Ovary (tissue), 9 donors: ENCODE results near the gene TSHZ2. TPM values are rescaled to one million over a fixed set of nuclear protein-coding genes. Genes with fewer than 3 reads are reported as not detected.

Experiments used
- DNase-seq, 5 donors: peaks; one replicate each; pipeline ENCODE4 v3.0.0-alpha.2; 2019 to 2020
- H3K27ac ChIP-seq, 2 donors: fragments of 200-600 bp; one replicate each; pipeline versions ENCODE4 v1.5.1 to v1.8.0; 2019 to 2022
- H3K27me3 ChIP-seq: fragments of 200-600 bp; one replicate; pipeline ENCODE4 v1.8.0; 2022
- H3K36me3 ChIP-seq: fragments of 200-600 bp; sonication (generic); one replicate; pipeline ENCODE4 v1.5.1; 2019
- H3K4me1 ChIP-seq: one replicate; pipeline ENCODE4 v1.8.1; 2013; ENCODE audit warnings: mild to moderate bottlenecking, moderate library complexity; ENCODE audit not compliant: insufficient read depth
- H3K4me3 ChIP-seq: fragments of 200-600 bp; sonication (generic); one replicate; pipeline ENCODE4 v1.5.1; 2017
- H3K9me3 ChIP-seq, 2 donors: fragments of 200-600 bp in 1 of 2; sonication (generic) in 1 of 2; one replicate each; pipeline versions ENCODE4 v1.5.1 to v1.8.1; 2013 to 2019; ENCODE audit warnings: mild to moderate bottlenecking in 1 of 2, moderate library complexity in 1 of 2
- CTCF ChIP-seq, 3 donors: fragments of 450-650 bp in 2 of 3; fragments of 200-600 bp in 1 of 3; IDR thresholded peaks; one replicate each; pipeline versions ENCODE4 v1.5.1 to v1.8.0; 2016 to 2022; ENCODE audit warnings: antibody characterized with exemption in 3 of 3, mild to moderate bottlenecking in 1 of 3
- EP300 ChIP-seq: sonication (generic); formaldehyde crosslinking; IDR thresholded peaks from one replicate; pipeline ENCODE4 v1.6.1; 2017; ENCODE audit warnings: antibody characterized with exemption
- POLR2A ChIP-seq: fragments of 450-650 bp; IDR thresholded peaks from one replicate; pipeline ENCODE4 v1.6.1; 2017; ENCODE audit warnings: antibody characterized with exemption, mild to moderate bottlenecking, moderate library complexity
- WGBS, 3 donors: extraction: QIAGEN DNeasy Blood & Tissue Kit in 1 of 3; methylation state at CpG; one replicate each; pipeline versions ENCODE4 v1.1.5 to v1.1.7; 2013 to 2017; 5-methylcytosine and 5-hydroxymethylcytosine counted together
- intact Hi-C, 4 donors: fragments of 100-400 bp; cut with DNase I; formaldehyde crosslinking; loops; one replicate each; pipeline versions ENCODE4 v1.11.0 to v1.15.1; 2022 to 2023
- polyA plus RNA-seq, 2 donors: library from polyadenylated mRNA; stranded (reverse); fragments of 200-250 nt in 1 of 2; fragments of 350-450 nt in 1 of 2; fragmentation: Illumina TruSeq in 1 of 2; extraction: RNeasy Lipid Tissue Mini Kit (QIAGEN cat#74804) in 1 of 2; gene quantifications; one replicate each; pipeline ENCODE4 v1.2.3, GENCODE V29; 2013 to 2014
- total RNA-seq, 7 donors: library from RNA; depleted of rRNA in 2 of 7; stranded (reverse); fragments of >200 nt in 2 of 7; fragmentation: NEBNext Ultra II Directional in 3 of 7; extraction: Animal tissue kit (Norgen Biotek cat#: 25700) in 3 of 7; gene quantifications; one replicate each; pipeline versions ENCODE4 v1.1.0 to v1.2.4, GENCODE V29; 2016 to 2023
- donor health status: DM: no; HTN: no; CAD: no; lungs with moderate emphysema.
- donor health status: DM: no; HTN: no; CAD: no.
- donor health status: Bipolar disorder and iron deficiency.
- donor health status: DM: yes; HTN: yes; CAD: no.
- donor health status: DM: no; HTN: no; CAD: no.
- donor health status: DM: yes; HTN: yes; CAD: no.

The TSHZ2 gene
- total and polyA plus RNA-seq, 9 donors = 18.2 to 113 (median 40.2) TPM

GRCh38 chr20:52994184-52994970 is 22.2 kb downstream of the TSHZ2 start:
- Histone ChIP-seq H3K4me3 (no peak overlapping the region), H3K27ac (no peak overlapping the region), H3K9me3 (no peaks in the 10 kb centered on the region), H3K4me1 (peaks cover 5% of the 10 kb centered on the region), H3K27me3 (no peaks in the 10 kb centered on the region), H3K36me3 (no peaks in the 10 kb centered on the region)
- intact Hi-C loops = no loop called here
- TF ChIP-seq CTCF (IDR thresholded peaks at IDR 0.05) = no peak
- TF ChIP-seq POLR2A = no peak
- 82 to 87% (median 85%) methylated on average over 10 of the region's 10 CpGs for WGBS, 3 donors
- DNase-seq = no peak

DNA sequence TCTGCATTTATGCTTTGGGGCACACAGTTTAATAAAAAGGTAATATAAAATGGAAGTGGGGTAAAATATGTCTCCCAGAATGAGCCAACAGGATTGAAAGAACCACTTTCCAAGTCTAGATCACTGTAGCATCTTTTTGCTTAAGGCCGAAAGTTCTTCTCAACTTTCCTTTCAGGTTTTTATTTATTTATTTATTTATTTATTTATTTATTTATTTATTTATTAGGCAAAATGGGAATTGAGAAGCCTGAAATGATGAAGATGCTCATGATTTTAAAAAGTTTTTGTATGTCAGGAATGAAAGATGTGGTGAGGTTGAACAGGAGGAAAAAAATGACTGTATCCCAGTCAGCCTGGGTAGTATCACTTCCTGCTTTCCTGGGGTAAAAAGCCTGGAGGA is 24.0 kb downstream of the TSHZ2 start:
- Histone ChIP-seq H3K36me3 (no peaks in the 10 kb centered on the region), H3K27ac (no peak overlapping the region), H3K9me3 (no peaks in the 10 kb centered on the region), H3K4me1 (peaks cover 5% of the 10 kb centered on the region), H3K4me3 (no peak overlapping the region), H3K27me3 (no peaks in the 10 kb centered on the region)
- no peak for TF ChIP-seq EP300
- no peak for TF ChIP-seq CTCF (IDR thresholded peaks at IDR 0.05)
- TF ChIP-seq POLR2A = no peak
- no peak for DNase-seq
- 96 to 100% (median 98%) methylated on average over 1 of the region's 1 CpG for WGBS, 3 donors
- intact Hi-C loops = loop anchor here in 1 of 4 donors (2.0 kb wide), 1 partner anchor 17 kb away; no protein-coding TSS in a partner anchor

DNA sequence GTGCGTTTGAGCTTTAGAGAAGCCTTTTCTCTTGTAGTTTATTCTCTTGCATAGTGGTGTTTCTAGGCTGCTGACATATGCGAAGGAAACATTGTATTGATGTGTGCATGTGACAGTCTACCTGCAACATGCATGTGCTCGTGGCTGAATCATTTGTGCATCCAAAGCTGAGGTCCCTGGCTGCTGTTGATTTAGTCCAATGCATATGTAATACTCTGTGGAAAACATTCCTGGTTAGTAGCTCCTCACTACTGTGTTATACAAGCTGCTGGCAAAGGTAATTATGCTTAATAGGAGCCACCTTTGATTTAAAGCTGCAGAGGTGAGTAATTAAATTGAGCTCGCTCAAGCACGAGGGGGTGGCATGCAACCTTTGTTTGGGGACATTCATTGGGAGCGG is 24.5 kb downstream of the TSHZ2 start:
- 87 to 88% (median 87%) methylated on average over 6 of the region's 6 CpGs for WGBS, 3 donors
- Histone ChIP-seq H3K27ac (no peak overlapping the region), H3K27me3 (no peaks in the 10 kb centered on the region), H3K9me3 (no peaks in the 10 kb centered on the region), H3K36me3 (no peaks in the 10 kb centered on the region), H3K4me3 (no peak overlapping the region), H3K4me1 (peaks cover 9% of the 10 kb centered on the region)
- TF ChIP-seq EP300 = no peak
- TF ChIP-seq CTCF (IDR thresholded peaks at IDR 0.05) = no peak
- TF ChIP-seq POLR2A = no peak
- DNase-seq = no peak
- intact Hi-C loops = loop anchor here in 1 of 4 donors (2.0 kb wide), 1 partner anchor 16 kb away; no protein-coding TSS in a partner anchor

DNA sequence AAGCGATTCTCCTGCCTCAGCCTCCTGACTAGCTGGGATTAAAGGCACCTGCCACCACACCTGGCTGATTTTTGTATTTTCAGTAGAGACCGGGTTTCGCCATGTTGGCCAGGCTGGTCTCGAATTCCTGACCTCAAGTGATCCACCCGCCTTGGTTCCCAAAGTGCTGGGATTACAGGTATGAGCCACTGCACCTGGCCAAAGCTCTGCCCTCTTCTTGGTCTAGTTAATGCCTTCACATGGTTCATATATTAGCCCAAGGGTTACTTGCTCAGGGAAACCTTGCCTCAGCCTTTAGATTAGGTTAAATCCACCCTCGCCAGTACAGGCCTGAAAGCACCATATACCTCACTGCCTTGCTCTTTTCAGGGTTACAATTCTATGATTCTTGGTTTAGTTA is 26.1 kb downstream of the TSHZ2 start:
- TF ChIP-seq POLR2A (no peak), EP300 (no peak), CTCF (IDR thresholded peaks at IDR 0.05) (no peak)
- H3K27me3 ChIP-seq = no peaks in the 10 kb centered on the region
- WGBS, 3 donors = 91 to 98% (median 97%) methylated on average over 6 of the region's 6 CpGs
- intact Hi-C loops = no loop called here
- no peak overlapping the region for H3K27ac ChIP-seq
- H3K9me3 ChIP-seq = no peaks in the 10 kb centered on the region
- H3K4me1 ChIP-seq = peaks cover 7% of the 10 kb centered on the region
- H3K36me3 ChIP-seq = no peaks in the 10 kb centered on the region
- H3K4me3 ChIP-seq = no peak overlapping the region
- no peak for DNase-seq
